ENCODE results near the gene LSMEM2.

LSMEM2 gene

GRCh38 chr3:50324351-50325112 lies 45.6 kb downstream of the LSMEM2 start:
- peak; percentile 73 to 85 (median 76) for DNase-seq

DNA sequence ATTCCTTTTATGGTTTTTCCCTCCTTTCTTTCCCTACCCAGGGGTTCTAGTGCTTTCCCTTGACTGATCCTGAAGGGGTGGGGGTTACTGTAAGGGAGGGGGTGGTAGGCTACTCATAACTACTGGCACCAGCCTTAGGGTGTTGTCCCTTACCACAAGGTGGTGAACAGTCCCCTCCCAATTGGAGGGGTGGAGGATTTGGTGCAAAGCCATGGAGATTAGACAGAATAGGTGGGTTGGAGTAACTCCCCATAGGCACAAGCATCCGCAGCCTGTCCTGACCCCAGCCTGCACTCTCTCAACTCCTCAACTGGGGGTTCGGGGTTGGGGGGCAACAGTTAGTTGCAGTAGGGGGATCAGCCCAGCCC lies 46.2 kb downstream of the LSMEM2 start:
- DNase-seq: no peak

- DNase-seq: no peak
Measured at GRCh38 chr3:50325497-50326181, 46.8 kb downstream of the LSMEM2 start.

- DNase-seq: no peak
Measured at GRCh38 chr3:50326182-50326541, 47.3 kb downstream of the LSMEM2 start.

- DNase-seq: no peak
Measured at GRCh38 chr3:50327129-50327528, 48.2 kb downstream of the LSMEM2 start.

DNA sequence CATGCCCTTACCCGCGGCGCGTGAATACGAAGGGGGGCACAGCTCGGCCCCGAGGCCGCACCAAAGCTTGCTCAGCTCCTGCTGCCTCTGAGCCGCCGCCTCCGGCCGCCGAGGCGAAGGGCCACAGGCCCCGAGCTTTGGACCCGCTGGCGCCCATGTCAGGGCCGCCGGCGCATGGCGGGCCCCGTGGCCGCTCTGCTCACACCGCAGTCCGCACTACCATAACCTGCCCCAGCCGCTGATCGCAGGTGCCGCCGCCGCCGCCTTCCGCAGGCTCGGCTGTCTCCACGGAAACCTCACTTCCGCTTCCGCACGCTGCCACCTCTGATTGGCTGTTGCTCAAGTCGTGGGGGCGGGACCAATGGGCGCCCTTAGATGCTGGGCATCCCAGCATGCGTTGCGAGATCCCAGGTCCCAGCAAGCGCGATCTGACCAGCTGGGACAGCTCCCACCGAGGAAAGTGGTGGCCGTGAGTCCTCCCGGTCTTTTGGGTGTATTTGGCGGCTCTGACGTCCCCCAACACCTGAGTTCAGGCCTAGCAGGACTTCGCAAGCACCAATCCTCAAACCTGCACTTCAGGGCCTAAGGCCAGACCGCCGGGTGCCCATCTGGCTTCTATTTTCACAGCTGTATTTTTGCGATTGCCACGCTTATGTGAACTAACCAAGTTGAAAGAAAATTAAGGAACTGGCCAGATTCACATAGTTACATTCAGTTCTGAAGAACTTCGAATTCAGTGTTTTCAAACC lies 49.2 kb downstream of the LSMEM2 start, which contains the start of gene TUSC2:
Gene TUSC2 (minus strand): TSS at position 281 of the 749 bp plus-strand sequence. CDS start 124 bp downstream, at position 157.
- DNase-seq: peak; percentile 98 to 99 (median 99)

DNA sequence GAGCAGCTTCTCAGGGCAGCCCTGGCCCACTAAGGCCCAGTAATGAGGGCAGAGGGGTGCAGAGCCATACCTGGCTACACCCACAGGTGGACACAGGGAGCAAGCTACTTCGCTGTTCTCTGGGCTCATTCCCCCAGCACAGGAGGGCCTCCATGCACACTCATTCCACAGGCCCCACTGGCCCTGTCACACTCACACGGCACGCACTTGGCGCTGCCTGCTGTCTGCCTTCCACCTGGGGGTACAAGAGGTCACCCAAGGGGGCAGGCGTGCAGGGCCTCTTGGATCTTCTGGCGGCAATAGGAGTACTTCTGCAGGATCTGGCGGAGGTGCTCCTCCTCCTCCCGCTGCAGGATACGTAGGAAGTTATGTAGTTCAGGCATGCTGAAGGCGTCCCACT lies 51.4 kb downstream of the LSMEM2 start:
- DNase-seq: no peak

DNA sequence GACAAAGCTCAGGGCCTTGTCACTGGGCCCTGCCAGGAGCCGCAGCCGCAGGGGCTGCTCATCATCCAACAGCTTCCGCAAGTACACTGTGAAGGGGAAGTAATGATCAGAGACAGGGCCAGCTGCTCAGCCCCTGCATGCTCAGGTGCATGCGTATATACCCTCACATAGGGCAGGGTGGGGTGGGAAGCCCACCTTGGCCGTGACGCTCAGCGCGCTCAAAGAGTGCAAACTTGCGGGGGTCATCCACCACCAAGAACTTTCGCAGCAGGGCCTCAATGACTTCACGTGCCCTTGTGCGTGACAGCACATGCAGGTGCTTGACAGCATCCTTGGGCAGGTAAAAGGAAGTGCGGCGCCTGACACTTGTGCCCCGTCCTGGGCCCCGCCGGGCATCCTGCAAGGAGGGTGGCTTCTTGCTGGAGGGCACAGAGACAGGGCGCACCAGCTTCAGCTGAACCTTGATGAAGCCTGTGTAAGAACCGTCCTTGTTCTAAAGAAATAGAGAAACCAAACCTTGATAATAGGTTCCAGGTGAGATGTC lies 52.5 kb downstream of the LSMEM2 start:
- no peak for DNase-seq

- no peak for DNase-seq
Measured at GRCh38 chr3:50333744-50334328, 54.9 kb downstream of the LSMEM2 start.

DNA sequence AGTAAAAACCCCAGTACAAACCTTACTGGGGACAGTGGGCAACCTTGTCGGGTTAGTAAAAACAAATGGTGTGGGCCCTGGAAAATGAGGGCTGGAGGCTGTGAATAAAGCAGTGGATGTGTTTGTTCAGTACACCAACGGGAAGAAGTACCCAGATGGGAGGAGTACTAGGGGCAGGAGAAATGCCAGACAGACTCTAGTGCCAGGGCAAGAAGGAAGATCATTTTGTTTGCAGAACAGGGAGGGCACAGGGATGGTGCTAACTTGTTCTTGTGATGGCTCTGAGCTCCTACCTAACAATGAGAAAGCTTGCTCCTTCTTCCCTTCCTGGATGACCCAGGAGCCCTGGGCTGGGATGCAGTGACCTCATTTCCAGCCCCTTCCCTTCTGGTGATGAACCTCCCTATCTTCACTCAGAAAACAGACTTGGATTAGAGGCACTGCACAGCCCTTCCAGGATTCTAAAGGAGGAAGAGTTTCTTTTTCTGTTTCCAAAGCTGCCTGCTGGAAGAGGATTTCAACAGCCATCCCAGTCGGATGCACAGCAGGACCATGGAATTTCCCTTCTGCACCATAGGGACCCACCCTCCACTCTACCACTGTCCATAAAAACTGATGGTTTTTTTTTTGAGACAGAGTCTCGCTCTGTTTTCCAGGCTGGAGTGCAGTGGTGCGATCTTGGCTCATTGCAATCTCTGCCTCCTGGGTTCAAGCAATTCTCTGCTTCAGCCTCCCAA lies 55.6 kb downstream of the LSMEM2 start:
- DNase-seq: no peak

- DNase-seq: no peak
Measured at GRCh38 chr3:50336452-50337174, 57.7 kb downstream of the LSMEM2 start.

DNA sequence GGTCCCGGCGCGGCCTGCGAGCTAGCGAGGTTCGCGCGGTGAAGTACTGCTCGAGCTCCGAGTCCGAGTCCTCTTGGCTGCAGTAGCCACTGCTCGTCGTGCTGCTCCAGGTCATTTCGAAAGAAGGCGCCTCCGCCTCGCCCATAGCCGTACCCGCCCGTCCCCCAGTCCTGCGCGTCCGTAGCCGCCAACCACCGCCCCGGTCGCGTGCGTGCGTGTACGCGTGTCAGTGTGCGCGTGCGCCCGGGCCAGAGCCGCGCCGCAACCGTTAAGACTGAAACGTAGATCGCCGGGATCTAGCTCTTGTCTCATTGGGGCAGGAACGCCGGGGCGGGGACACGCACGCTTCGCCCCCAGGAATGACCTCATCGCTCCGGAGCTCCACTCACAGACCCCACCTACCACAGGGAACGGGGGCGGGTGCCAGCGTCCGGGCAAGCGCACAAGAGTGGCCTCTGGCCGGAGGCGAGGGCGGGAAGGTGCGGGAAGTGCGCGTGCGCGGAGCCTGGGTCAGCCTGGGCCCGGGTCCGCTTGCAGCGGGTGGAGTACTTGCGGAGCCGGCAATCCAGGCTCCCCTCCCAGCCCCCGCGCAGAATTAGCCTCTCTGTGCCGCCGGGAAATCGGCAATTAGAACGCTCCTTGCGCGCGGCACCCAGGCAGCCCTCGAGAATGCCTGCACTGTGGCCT lies 58.4 kb downstream of the LSMEM2 start:
- DNase-seq: peak; percentile 100

Data from suppressor macrophage treated with lipopolysaccharide for 1 hour (primary cell).